ENCODE measurements around the gene OR5P2. TPM values are rescaled to one million over a fixed set of nuclear protein-coding genes. Genes with fewer than 3 reads are reported as not detected.
"Not testable (repeated sequence)": the region's sequence is repeated elsewhere in the genome, so short reads cannot be mapped to it uniquely, and the experiment has no call there.

The OR5P2 gene
- total and polyA plus RNA-seq, 2 donors = not detected

DNA sequence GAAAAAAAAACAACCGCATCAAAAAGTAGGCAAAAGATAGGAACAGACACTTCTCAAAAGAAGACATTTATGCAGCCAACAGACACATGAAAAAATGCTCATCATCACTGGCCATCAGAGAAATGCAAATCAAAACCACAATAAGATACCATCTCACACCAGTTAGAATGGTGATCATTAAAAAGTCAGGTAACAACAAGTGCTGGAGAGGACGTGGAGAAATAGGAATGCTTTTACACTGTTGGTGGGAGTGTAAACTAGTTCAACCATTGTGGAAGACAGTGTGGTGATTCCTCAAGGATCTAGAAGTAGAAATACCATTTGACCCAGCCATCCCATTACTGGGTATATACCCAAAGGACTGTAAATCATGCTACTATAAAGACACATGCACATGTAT is 18.2 kb upstream of the OR5P2 start:
- not testable (repeated sequence) for H3K4me1 ChIP-seq (ENCODE audit: control insufficient read depth in 2 of 2, insufficient read depth in 2 of 2, low read length in 2 of 2); H3K27me3 ChIP-seq (ENCODE audit: control insufficient read depth in 2 of 2, insufficient read depth in 1 of 2, low read length in 1 of 2); H3K9me3 ChIP-seq (ENCODE audit: control insufficient read depth in 2 of 2, insufficient read depth in 1 of 2, low read length in 1 of 2); H3K36me3 ChIP-seq (ENCODE audit: control insufficient read depth in 2 of 2, insufficient read depth in 2 of 2, low read length in 1 of 2); H3K4me3 ChIP-seq (ENCODE audit: low read length in 2 of 2); H3K27ac ChIP-seq (ENCODE audit: low read depth in 1 of 2, low read length in 1 of 2); DNase-seq (ENCODE audit: low read depth in 6 of 9, low spot score in 9 of 9)
- 97% methylated on average over 2 of the region's 2 CpGs for WGBS

DNA sequence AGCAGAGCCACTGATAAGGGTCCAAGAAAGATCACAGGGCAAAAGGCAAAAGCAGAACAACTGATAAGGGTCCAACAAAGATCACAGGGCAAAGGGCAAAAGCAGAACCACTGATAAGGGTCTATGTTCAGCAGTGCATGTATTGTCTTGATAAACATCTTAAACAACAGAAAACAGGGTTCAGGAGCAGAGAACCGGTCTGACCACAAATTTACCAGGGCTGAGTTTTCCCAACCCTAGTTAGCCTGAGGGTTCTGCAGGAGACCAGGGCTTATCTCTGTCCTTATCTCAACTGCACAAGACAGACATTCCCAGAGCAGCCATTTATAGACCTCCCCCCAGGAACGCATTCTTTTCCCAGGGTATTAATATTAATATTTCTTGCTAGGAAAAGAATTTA is 13.6 kb upstream of the OR5P2 start:
- DNase-seq (ENCODE audit: low read depth in 6 of 9, low spot score in 9 of 9); H3K4me3 ChIP-seq (ENCODE audit: low read length in 2 of 2); H3K27me3 ChIP-seq (ENCODE audit: control insufficient read depth in 2 of 2, insufficient read depth in 1 of 2, low read length in 1 of 2); H3K4me1 ChIP-seq (ENCODE audit: control insufficient read depth in 2 of 2, insufficient read depth in 2 of 2, low read length in 2 of 2); H3K27ac ChIP-seq (ENCODE audit: low read depth in 1 of 2, low read length in 1 of 2); H3K36me3 ChIP-seq (ENCODE audit: control insufficient read depth in 2 of 2, insufficient read depth in 2 of 2, low read length in 1 of 2): not testable (repeated sequence)
- WGBS = 86% methylated on average over 2 of the region's 2 CpGs
- peaks cover 0 to 11% of the 10 kb centered on the region in 2 donors for H3K9me3 ChIP-seq (ENCODE audit: control insufficient read depth in 2 of 2, insufficient read depth in 1 of 2, low read length in 1 of 2)

DNA sequence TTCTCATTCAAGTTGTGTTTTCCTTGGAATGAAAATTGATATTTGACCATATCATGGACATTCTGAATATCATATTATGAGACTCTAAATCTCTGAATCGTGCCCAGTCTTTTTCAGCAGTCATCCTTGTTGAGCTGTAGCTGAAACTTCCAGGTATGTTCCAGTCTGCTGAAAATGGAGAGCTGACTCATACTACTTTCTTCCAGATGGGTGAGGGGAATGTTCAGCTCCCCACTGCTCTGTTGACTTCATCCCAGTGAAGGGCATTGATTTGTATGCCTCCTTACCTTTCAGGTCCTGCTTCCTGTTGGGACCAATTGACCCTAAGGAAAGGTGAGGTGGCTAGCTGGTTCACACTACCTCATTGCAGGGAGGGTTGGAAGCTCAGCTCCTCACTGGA is 3.5 kb downstream of the OR5P2 start:
- no peak for DNase-seq (ENCODE audit: low read depth in 6 of 9, low spot score in 9 of 9)
- H3K27me3 ChIP-seq (ENCODE audit: control insufficient read depth in 2 of 2, insufficient read depth in 1 of 2, low read length in 1 of 2) = no peaks in the 10 kb centered on the region
- H3K36me3 ChIP-seq (ENCODE audit: control insufficient read depth in 2 of 2, insufficient read depth in 2 of 2, low read length in 1 of 2) = no peaks in the 10 kb centered on the region
- 28% methylated on average over 1 of the region's 1 CpG for WGBS
- H3K4me1 ChIP-seq (ENCODE audit: control insufficient read depth in 2 of 2, insufficient read depth in 2 of 2, low read length in 2 of 2) = no peaks in the 10 kb centered on the region
- H3K9me3 ChIP-seq (ENCODE audit: control insufficient read depth in 2 of 2, insufficient read depth in 1 of 2, low read length in 1 of 2) = no peaks in the 10 kb centered on the region
- H3K27ac ChIP-seq (ENCODE audit: low read depth in 1 of 2, low read length in 1 of 2) = no peak overlapping the region
- no peak overlapping the region for H3K4me3 ChIP-seq (ENCODE audit: low read length in 2 of 2)

DNA sequence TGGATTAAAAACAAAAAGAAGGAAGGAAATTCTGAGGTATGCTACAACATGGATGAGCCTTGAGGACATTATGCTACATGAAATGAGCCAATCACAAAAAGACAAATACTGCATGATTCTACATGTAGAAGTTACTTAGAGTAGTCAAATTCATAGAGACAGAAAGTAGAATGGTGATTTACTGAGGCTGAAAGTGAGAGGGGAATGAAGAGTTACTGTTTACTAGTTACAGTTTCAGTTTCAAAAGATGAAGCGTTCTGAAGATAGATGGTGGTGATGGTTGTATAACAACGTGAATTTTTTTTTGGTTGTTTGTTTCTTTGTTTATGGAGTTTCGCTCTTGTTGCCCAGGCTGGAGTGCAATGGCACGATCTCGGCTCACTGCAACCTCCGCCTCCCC is 9.5 kb downstream of the OR5P2 start:
- Histone ChIP-seq H3K4me3 (ENCODE audit: low read length in 2 of 2) (no peak overlapping the region), H3K27ac (ENCODE audit: low read depth in 1 of 2, low read length in 1 of 2) (no peak overlapping the region), H3K4me1 (ENCODE audit: control insufficient read depth in 2 of 2, insufficient read depth in 2 of 2, low read length in 2 of 2) (no peaks in the 10 kb centered on the region), H3K27me3 (ENCODE audit: control insufficient read depth in 2 of 2, insufficient read depth in 1 of 2, low read length in 1 of 2) (no peaks in the 10 kb centered on the region), H3K36me3 (ENCODE audit: control insufficient read depth in 2 of 2, insufficient read depth in 2 of 2, low read length in 1 of 2) (no peaks in the 10 kb centered on the region), H3K9me3 (ENCODE audit: control insufficient read depth in 2 of 2, insufficient read depth in 1 of 2, low read length in 1 of 2) (peaks cover 0 to 3% of the 10 kb centered on the region in 2 donors)
- 76% methylated on average over 6 of the region's 6 CpGs for WGBS
- no peak for DNase-seq (ENCODE audit: low read depth in 6 of 9, low spot score in 9 of 9)

DNA sequence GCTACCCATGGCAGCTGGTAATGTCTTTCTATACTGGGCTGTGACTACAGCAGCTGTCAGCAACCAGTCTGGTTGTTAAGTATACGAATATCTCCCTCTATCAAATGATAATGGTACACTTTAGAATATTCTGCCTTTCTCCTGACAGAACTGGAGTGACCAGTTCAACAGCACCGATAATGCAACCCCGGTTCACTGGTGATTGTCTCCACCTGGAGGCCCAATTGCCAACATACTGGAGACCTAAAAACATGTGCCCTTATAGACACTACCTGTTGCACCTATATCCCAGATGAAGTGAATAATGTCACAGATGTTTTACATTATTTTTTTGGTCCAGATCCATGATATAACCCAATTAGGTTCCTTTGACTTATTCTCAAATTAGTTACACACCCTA is 21.1 kb downstream of the OR5P2 start:
- Histone ChIP-seq H3K27ac (ENCODE audit: low read depth in 1 of 2, low read length in 1 of 2) (no peak overlapping the region), H3K9me3 (ENCODE audit: control insufficient read depth in 2 of 2, insufficient read depth in 1 of 2, low read length in 1 of 2) (peaks cover 0 to 5% of the 10 kb centered on the region in 2 donors), H3K4me1 (ENCODE audit: control insufficient read depth in 2 of 2, insufficient read depth in 2 of 2, low read length in 2 of 2) (no peaks in the 10 kb centered on the region), H3K27me3 (ENCODE audit: control insufficient read depth in 2 of 2, insufficient read depth in 1 of 2, low read length in 1 of 2) (no peaks in the 10 kb centered on the region), H3K36me3 (ENCODE audit: control insufficient read depth in 2 of 2, insufficient read depth in 2 of 2, low read length in 1 of 2) (no peaks in the 10 kb centered on the region), H3K4me3 (ENCODE audit: low read length in 2 of 2) (no peak overlapping the region)
- WGBS = 80% methylated on average over 3 of the region's 3 CpGs
- DNase-seq (ENCODE audit: low read depth in 6 of 9, low spot score in 9 of 9) = no peak

DNA sequence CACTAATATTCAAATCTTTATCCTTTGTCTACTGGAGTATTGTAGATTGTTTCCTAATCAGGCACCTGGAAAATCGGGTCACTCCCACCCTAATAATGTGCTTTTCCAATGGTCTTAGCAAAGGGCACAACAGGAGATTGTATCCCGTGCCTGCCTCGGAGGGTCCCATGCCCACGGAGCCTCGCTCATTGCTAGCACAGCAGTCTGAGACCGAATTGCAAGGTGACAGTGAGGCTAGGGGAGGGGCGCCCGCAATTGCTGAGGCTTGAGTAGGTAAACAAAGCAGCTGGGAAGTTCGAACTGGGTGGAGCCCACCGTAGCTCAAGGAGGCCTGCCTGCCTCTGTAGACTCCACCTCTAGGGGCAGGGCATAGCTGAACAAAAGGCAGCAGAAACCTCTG is 32.4 kb downstream of the OR5P2 start:
- not testable (repeated sequence) for H3K27ac ChIP-seq (ENCODE audit: low read depth in 1 of 2, low read length in 1 of 2); H3K4me1 ChIP-seq (ENCODE audit: control insufficient read depth in 2 of 2, insufficient read depth in 2 of 2, low read length in 2 of 2); H3K27me3 ChIP-seq (ENCODE audit: control insufficient read depth in 2 of 2, insufficient read depth in 1 of 2, low read length in 1 of 2); H3K4me3 ChIP-seq (ENCODE audit: low read length in 2 of 2); DNase-seq (ENCODE audit: low read depth in 6 of 9, low spot score in 9 of 9); H3K36me3 ChIP-seq (ENCODE audit: control insufficient read depth in 2 of 2, insufficient read depth in 2 of 2, low read length in 1 of 2); H3K9me3 ChIP-seq (ENCODE audit: control insufficient read depth in 2 of 2, insufficient read depth in 1 of 2, low read length in 1 of 2)
- WGBS = 90% methylated on average over 10 of the region's 10 CpGs

DNA sequence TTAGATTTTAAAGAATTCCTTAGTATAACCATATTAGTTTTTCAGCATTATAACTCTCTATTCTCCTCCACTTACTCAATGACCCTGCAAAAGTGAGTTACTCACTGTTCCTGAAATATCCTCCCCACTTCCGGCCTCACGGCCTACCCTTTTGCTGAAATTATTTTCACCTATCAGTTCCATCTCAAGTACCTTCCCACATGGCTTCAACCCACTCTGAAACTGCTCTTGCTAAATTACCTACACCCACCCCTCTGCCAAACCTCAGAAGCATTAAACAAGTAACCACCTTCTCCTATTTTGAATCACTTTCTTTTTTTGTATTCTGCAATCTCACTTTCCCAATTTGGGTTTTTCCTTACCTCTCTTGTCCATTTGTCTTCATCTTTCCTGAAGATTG is 37.7 kb downstream of the OR5P2 start:
- H3K27ac ChIP-seq (ENCODE audit: low read depth in 1 of 2, low read length in 1 of 2) = no peak overlapping the region
- H3K4me1 ChIP-seq (ENCODE audit: control insufficient read depth in 2 of 2, insufficient read depth in 2 of 2, low read length in 2 of 2) = no peaks in the 10 kb centered on the region
- no peaks in the 10 kb centered on the region for H3K9me3 ChIP-seq (ENCODE audit: control insufficient read depth in 2 of 2, insufficient read depth in 1 of 2, low read length in 1 of 2)
- DNase-seq (ENCODE audit: low read depth in 6 of 9, low spot score in 9 of 9) = no peak
- H3K27me3 ChIP-seq (ENCODE audit: control insufficient read depth in 2 of 2, insufficient read depth in 1 of 2, low read length in 1 of 2) = no peaks in the 10 kb centered on the region
- 67% methylated on average over 2 of the region's 2 CpGs for WGBS
- no peaks in the 10 kb centered on the region for H3K36me3 ChIP-seq (ENCODE audit: control insufficient read depth in 2 of 2, insufficient read depth in 2 of 2, low read length in 1 of 2)
- H3K4me3 ChIP-seq (ENCODE audit: low read length in 2 of 2) = no peak overlapping the region

DNA sequence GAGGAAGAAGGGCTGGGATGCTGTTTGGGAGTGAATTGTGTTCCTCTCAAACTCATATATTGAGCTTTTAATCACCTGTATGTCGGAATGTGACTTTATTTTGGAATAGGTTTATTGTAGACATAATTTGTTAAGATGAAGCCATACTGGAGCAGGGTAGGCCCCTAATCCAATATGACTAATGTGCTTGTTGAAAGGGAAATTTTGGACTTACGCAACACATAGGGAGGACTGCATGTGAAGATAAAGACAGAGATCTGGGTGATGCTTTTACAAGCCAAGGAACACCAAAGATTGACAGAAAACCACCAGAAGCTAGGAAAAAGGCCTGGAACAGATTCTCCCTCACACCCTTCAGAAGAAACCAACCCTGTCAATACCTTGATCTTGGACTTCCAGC is 47.3 kb downstream of the OR5P2 start:
- WGBS = 93% methylated on average over 2 of the region's 2 CpGs
- DNase-seq (ENCODE audit: low read depth in 6 of 9, low spot score in 9 of 9) = no peak
- Histone ChIP-seq H3K27me3 (ENCODE audit: control insufficient read depth in 2 of 2, insufficient read depth in 1 of 2, low read length in 1 of 2) (no peaks in the 10 kb centered on the region), H3K9me3 (ENCODE audit: control insufficient read depth in 2 of 2, insufficient read depth in 1 of 2, low read length in 1 of 2) (no peaks in the 10 kb centered on the region), H3K4me3 (ENCODE audit: low read length in 2 of 2) (no peak overlapping the region), H3K27ac (ENCODE audit: low read depth in 1 of 2, low read length in 1 of 2) (no peak overlapping the region), H3K36me3 (ENCODE audit: control insufficient read depth in 2 of 2, insufficient read depth in 2 of 2, low read length in 1 of 2) (no peaks in the 10 kb centered on the region), H3K4me1 (ENCODE audit: control insufficient read depth in 2 of 2, insufficient read depth in 2 of 2, low read length in 2 of 2) (no peaks in the 10 kb centered on the region)

All from thymus (tissue), 11 donors.